ENCODE data around the gene FCN3. TPM values are rescaled to one million over a fixed set of nuclear protein-coding genes. Genes with fewer than 3 reads are reported as not detected.

Gene FCN3
- polyA plus RNA-seq, 1 donor, result 0.13 TPM

- Histone ChIP-seq H3K36me3 (ENCODE audit: control insufficient read depth, insufficient read depth, low read length) (no peaks in the 10 kb centered on the region), H3K27ac (ENCODE audit: low read length) (no peak overlapping the region)
- DNase-seq, result peak; percentile 59 to 61
Observed at GRCh38 chr1:27357281-27358037, 17.2 kb downstream of the FCN3 start.

GRCh38 chr1:27356619-27357280 is 17.9 kb downstream of the FCN3 start:
- Histone ChIP-seq H3K27ac (ENCODE audit: low read length) (no peak overlapping the region), H3K4me3 (ENCODE audit: low read length) (peak overlapping the region; percentile 35), H3K27me3 (ENCODE audit: control insufficient read depth, insufficient read depth, low read length) (peaks cover 31% of the 10 kb centered on the region), H3K36me3 (ENCODE audit: control insufficient read depth, insufficient read depth, low read length) (no peaks in the 10 kb centered on the region), H3K4me1 (ENCODE audit: control insufficient read depth, insufficient read depth, low read length) (peaks cover 16% of the 10 kb centered on the region), H3K9me3 (ENCODE audit: control insufficient read depth, low read depth, low read length) (peaks cover 7% of the 10 kb centered on the region)
- no peak for DNase-seq
- WGBS (ENCODE audit: insufficient coverage, low lambda C conversion rate), result no CpG with 5 or more reads among the region's 37 CpGs

More at GRCh38 chr1:27357281-27358037, 17.2 kb downstream of the FCN3 start:
- Histone ChIP-seq H3K4me1 (ENCODE audit: control insufficient read depth, insufficient read depth, low read length) (peaks cover 14% of the 10 kb centered on the region), H3K4me3 (ENCODE audit: low read length) (peak overlapping the region; percentile 35), H3K27me3 (ENCODE audit: control insufficient read depth, insufficient read depth, low read length) (peaks cover 31% of the 10 kb centered on the region), H3K9me3 (ENCODE audit: control insufficient read depth, low read depth, low read length) (peaks cover 7% of the 10 kb centered on the region)
- WGBS (ENCODE audit: insufficient coverage, low lambda C conversion rate), result no CpG with 5 or more reads among the region's 40 CpGs

GRCh38 chr1:27356277-27356618 is 18.4 kb downstream of the FCN3 start:
- H3K4me3 ChIP-seq (ENCODE audit: low read length), result no peak overlapping the region
- peaks cover 31% of the 10 kb centered on the region for H3K27me3 ChIP-seq (ENCODE audit: control insufficient read depth, insufficient read depth, low read length)
- no peaks in the 10 kb centered on the region for H3K36me3 ChIP-seq (ENCODE audit: control insufficient read depth, insufficient read depth, low read length)
- no peak overlapping the region for H3K27ac ChIP-seq (ENCODE audit: low read length)
- peaks cover 20% of the 10 kb centered on the region for H3K4me1 ChIP-seq (ENCODE audit: control insufficient read depth, insufficient read depth, low read length)
- DNase-seq, result no peak
- H3K9me3 ChIP-seq (ENCODE audit: control insufficient read depth, low read depth, low read length), result peaks cover 7% of the 10 kb centered on the region
- no CpG with 5 or more reads among the region's 13 CpGs for WGBS (ENCODE audit: insufficient coverage, low lambda C conversion rate)

- peaks cover 31% of the 10 kb centered on the region for H3K27me3 ChIP-seq (ENCODE audit: control insufficient read depth, insufficient read depth, low read length)
- no peak for DNase-seq
- WGBS (ENCODE audit: insufficient coverage, low lambda C conversion rate), result 100% methylated on average over 1 of the region's 5 CpGs
- H3K4me3 ChIP-seq (ENCODE audit: low read length), result no peak overlapping the region
- no peaks in the 10 kb centered on the region for H3K36me3 ChIP-seq (ENCODE audit: control insufficient read depth, insufficient read depth, low read length)
- H3K27ac ChIP-seq (ENCODE audit: low read length), result no peak overlapping the region
- H3K9me3 ChIP-seq (ENCODE audit: control insufficient read depth, low read depth, low read length), result peaks cover 8% of the 10 kb centered on the region
- H3K4me1 ChIP-seq (ENCODE audit: control insufficient read depth, insufficient read depth, low read length), result peaks cover 26% of the 10 kb centered on the region
Observed at GRCh38 chr1:27355683-27356082, 18.9 kb downstream of the FCN3 start.

GRCh38 chr1:27353629-27354028 is 21.0 kb downstream of the FCN3 start:
- no peak overlapping the region for H3K4me3 ChIP-seq (ENCODE audit: low read length)
- DNase-seq, result no peak
- peaks cover 13% of the 10 kb centered on the region for H3K9me3 ChIP-seq (ENCODE audit: control insufficient read depth, low read depth, low read length)
- peaks cover 29% of the 10 kb centered on the region for H3K27me3 ChIP-seq (ENCODE audit: control insufficient read depth, insufficient read depth, low read length)
- H3K4me1 ChIP-seq (ENCODE audit: control insufficient read depth, insufficient read depth, low read length), result peaks cover 30% of the 10 kb centered on the region
- WGBS (ENCODE audit: insufficient coverage, low lambda C conversion rate), result no CpG with 5 or more reads among the region's 3 CpGs
- no peaks in the 10 kb centered on the region for H3K36me3 ChIP-seq (ENCODE audit: control insufficient read depth, insufficient read depth, low read length)
- no peak overlapping the region for H3K27ac ChIP-seq (ENCODE audit: low read length)

GRCh38 chr1:27353166-27353565 is 21.5 kb downstream of the FCN3 start:
- no CpG with 5 or more reads among the region's 13 CpGs for WGBS (ENCODE audit: insufficient coverage, low lambda C conversion rate)
- Histone ChIP-seq H3K4me1 (ENCODE audit: control insufficient read depth, insufficient read depth, low read length) (peaks cover 30% of the 10 kb centered on the region), H3K9me3 (ENCODE audit: control insufficient read depth, low read depth, low read length) (peaks cover 13% of the 10 kb centered on the region), H3K4me3 (ENCODE audit: low read length) (no peak overlapping the region), H3K36me3 (ENCODE audit: control insufficient read depth, insufficient read depth, low read length) (no peaks in the 10 kb centered on the region), H3K27ac (ENCODE audit: low read length) (no peak overlapping the region), H3K27me3 (ENCODE audit: control insufficient read depth, insufficient read depth, low read length) (peaks cover 25% of the 10 kb centered on the region)
- no peak for DNase-seq

- WGBS (ENCODE audit: insufficient coverage, low lambda C conversion rate), result no CpG with 5 or more reads among the region's 8 CpGs
Observed at GRCh38 chr1:27351541-27352107, 23.0 kb downstream of the FCN3 start.

GRCh38 chr1:27350663-27351540 is 23.7 kb downstream of the FCN3 start:
- H3K9me3 ChIP-seq (ENCODE audit: control insufficient read depth, low read depth, low read length), result peaks cover 6% of the 10 kb centered on the region
- H3K4me1 ChIP-seq (ENCODE audit: control insufficient read depth, insufficient read depth, low read length), result peaks cover 25% of the 10 kb centered on the region
- H3K36me3 ChIP-seq (ENCODE audit: control insufficient read depth, insufficient read depth, low read length), result no peaks in the 10 kb centered on the region
- peak; percentile 45 to 73 for DNase-seq
- no CpG with 5 or more reads among the region's 62 CpGs for WGBS (ENCODE audit: insufficient coverage, low lambda C conversion rate)
- H3K27ac ChIP-seq (ENCODE audit: low read length), result no peak overlapping the region
- H3K27me3 ChIP-seq (ENCODE audit: control insufficient read depth, insufficient read depth, low read length), result peaks cover 18% of the 10 kb centered on the region
- H3K4me3 ChIP-seq (ENCODE audit: low read length), result peak overlapping the region; percentile 23

More at GRCh38 chr1:27351541-27352107, 23.0 kb downstream of the FCN3 start:
- H3K9me3 ChIP-seq (ENCODE audit: control insufficient read depth, low read depth, low read length), result peaks cover 8% of the 10 kb centered on the region
- H3K36me3 ChIP-seq (ENCODE audit: control insufficient read depth, insufficient read depth, low read length), result no peaks in the 10 kb centered on the region
- peaks cover 25% of the 10 kb centered on the region for H3K4me1 ChIP-seq (ENCODE audit: control insufficient read depth, insufficient read depth, low read length)
- peak overlapping the region; percentile 23 for H3K4me3 ChIP-seq (ENCODE audit: low read length)
- no peak overlapping the region for H3K27ac ChIP-seq (ENCODE audit: low read length)
- peak in 1 of 2 donors; percentile 70 for DNase-seq
- peaks cover 18% of the 10 kb centered on the region for H3K27me3 ChIP-seq (ENCODE audit: control insufficient read depth, insufficient read depth, low read length)

GRCh38 chr1:27349784-27350662 is 24.6 kb downstream of the FCN3 start:
- Histone ChIP-seq H3K27me3 (ENCODE audit: control insufficient read depth, insufficient read depth, low read length) (peaks cover 18% of the 10 kb centered on the region), H3K36me3 (ENCODE audit: control insufficient read depth, insufficient read depth, low read length) (no peaks in the 10 kb centered on the region), H3K4me1 (ENCODE audit: control insufficient read depth, insufficient read depth, low read length) (peaks cover 25% of the 10 kb centered on the region), H3K27ac (ENCODE audit: low read length) (no peak overlapping the region), H3K4me3 (ENCODE audit: low read length) (peak overlapping the region; percentile 48), H3K9me3 (ENCODE audit: control insufficient read depth, low read depth, low read length) (peaks cover 6% of the 10 kb centered on the region)
- WGBS (ENCODE audit: insufficient coverage, low lambda C conversion rate), result no CpG with 5 or more reads among the region's 84 CpGs
- peak; percentile 79 to 90 for DNase-seq
